Liver (tissue), 3 donors: ENCODE measurements around the gene NPHS2.

Source experiments
- EGR1 ChIP-seq, 2 donors: IDR thresholded peaks; 2 replicates each; pipeline ENCODE4 v1.6.1; 2016 to 2018; ENCODE audit warnings: antibody characterized with exemption in 2 of 2, low read depth in 2 of 2
- FOXA1 ChIP-seq: IDR thresholded peaks from 2 replicates; pipeline ENCODE4 v1.6.1; 2016; ENCODE audit warnings: antibody characterized with exemption
- GABPA ChIP-seq, 2 donors: IDR thresholded peaks in 1 of 2; conservative IDR thresholded peaks in 1 of 2; 2 replicates each; pipeline ENCODE4 v1.6.1; 2016; ENCODE audit warnings: antibody characterized with exemption in 2 of 2, mild to moderate bottlenecking in 1 of 2, moderate library complexity in 1 of 2
- JUND ChIP-seq, 2 donors: IDR thresholded peaks; 2 replicates each; pipeline ENCODE4 v1.6.1; 2016; ENCODE audit warnings: antibody characterized with exemption in 2 of 2
- MAX ChIP-seq: IDR thresholded peaks from 2 replicates; pipeline ENCODE4 v1.6.1; 2016; ENCODE audit warnings: antibody characterized with exemption
- NR2F2 ChIP-seq: IDR thresholded peaks from 2 replicates; pipeline ENCODE4 v1.6.1; 2016; ENCODE audit warnings: antibody characterized with exemption
- RAD21 ChIP-seq, 2 donors: IDR thresholded peaks; 2 replicates each; pipeline ENCODE4 v1.6.1; 2016; ENCODE audit warnings: antibody characterized with exemption in 2 of 2, mild to moderate bottlenecking in 2 of 2
- REST ChIP-seq: IDR thresholded peaks from 2 replicates; pipeline ENCODE4 v1.6.1; 2016; ENCODE audit warnings: antibody characterized with exemption, mild to moderate bottlenecking
- RXRA ChIP-seq, 2 donors: IDR thresholded peaks; 2 replicates each; pipeline ENCODE4 v1.6.1; 2017 to 2018; ENCODE audit warnings: antibody characterized with exemption in 2 of 2, mild to moderate bottlenecking in 1 of 2
- TAF1 ChIP-seq: conservative IDR thresholded peaks from 2 replicates; pipeline ENCODE4 v1.6.1; 2016; ENCODE audit warnings: antibody characterized with exemption, mild to moderate bottlenecking
- YY1 ChIP-seq: IDR thresholded peaks from 2 replicates; pipeline ENCODE4 v1.6.1; 2016; ENCODE audit warnings: antibody characterized with exemption, mild to moderate bottlenecking
- TF ChIP-seq, protein P1 (sequence below): fragments of 150-350 bp; IDR thresholded peaks from 2 replicates; pipeline ENCODE4 v1.5.1; 2017; ENCODE audit warnings: improper control_type of control experiment, low read depth, low read length; ENCODE audit not compliant: missing input control
- TF ChIP-seq, protein P2 (sequence below): IDR thresholded peaks from 2 replicates; pipeline ENCODE4 v1.6.1; 2016; ENCODE audit warnings: antibody characterized with exemption
- TF ChIP-seq, protein P3 (sequence below): IDR thresholded peaks from 2 replicates; pipeline ENCODE4 v1.6.1; 2016; ENCODE audit warnings: antibody characterized with exemption
- donor health status: healthy.
- donor health status: healthy.

- TF ChIP-seq MAX (no peak), JUND (IDR thresholded peaks at IDR 0.05) (no peak), YY1 (no peak), TAF1 (no peak), RAD21 (IDR thresholded peaks at IDR 0.05) (no peak), REST (no peak), EGR1 (IDR thresholded peaks at IDR 0.05; ENCODE audit: low read depth in 2 of 2) (no peak), NR2F2 (no peak), FOXA1 (no peak), RXRA (IDR thresholded peaks at IDR 0.05) (no peak), GABPA (IDR thresholded peaks at IDR 0.05 in 1 of 2, conservative IDR thresholded peaks at IDR 0.05 in 1 of 2) (no peak)
- TF ChIP-seq, protein P1, sequence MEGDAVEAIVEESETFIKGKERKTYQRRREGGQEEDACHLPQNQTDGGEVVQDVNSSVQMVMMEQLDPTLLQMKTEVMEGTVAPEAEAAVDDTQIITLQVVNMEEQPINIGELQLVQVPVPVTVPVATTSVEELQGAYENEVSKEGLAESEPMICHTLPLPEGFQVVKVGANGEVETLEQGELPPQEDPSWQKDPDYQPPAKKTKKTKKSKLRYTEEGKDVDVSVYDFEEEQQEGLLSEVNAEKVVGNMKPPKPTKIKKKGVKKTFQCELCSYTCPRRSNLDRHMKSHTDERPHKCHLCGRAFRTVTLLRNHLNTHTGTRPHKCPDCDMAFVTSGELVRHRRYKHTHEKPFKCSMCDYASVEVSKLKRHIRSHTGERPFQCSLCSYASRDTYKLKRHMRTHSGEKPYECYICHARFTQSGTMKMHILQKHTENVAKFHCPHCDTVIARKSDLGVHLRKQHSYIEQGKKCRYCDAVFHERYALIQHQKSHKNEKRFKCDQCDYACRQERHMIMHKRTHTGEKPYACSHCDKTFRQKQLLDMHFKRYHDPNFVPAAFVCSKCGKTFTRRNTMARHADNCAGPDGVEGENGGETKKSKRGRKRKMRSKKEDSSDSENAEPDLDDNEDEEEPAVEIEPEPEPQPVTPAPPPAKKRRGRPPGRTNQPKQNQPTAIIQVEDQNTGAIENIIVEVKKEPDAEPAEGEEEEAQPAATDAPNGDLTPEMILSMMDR: no peak
- TF ChIP-seq, protein P2, sequence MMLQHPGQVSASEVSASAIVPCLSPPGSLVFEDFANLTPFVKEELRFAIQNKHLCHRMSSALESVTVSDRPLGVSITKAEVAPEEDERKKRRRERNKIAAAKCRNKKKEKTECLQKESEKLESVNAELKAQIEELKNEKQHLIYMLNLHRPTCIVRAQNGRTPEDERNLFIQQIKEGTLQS: no peak
- TF ChIP-seq, protein P3, sequence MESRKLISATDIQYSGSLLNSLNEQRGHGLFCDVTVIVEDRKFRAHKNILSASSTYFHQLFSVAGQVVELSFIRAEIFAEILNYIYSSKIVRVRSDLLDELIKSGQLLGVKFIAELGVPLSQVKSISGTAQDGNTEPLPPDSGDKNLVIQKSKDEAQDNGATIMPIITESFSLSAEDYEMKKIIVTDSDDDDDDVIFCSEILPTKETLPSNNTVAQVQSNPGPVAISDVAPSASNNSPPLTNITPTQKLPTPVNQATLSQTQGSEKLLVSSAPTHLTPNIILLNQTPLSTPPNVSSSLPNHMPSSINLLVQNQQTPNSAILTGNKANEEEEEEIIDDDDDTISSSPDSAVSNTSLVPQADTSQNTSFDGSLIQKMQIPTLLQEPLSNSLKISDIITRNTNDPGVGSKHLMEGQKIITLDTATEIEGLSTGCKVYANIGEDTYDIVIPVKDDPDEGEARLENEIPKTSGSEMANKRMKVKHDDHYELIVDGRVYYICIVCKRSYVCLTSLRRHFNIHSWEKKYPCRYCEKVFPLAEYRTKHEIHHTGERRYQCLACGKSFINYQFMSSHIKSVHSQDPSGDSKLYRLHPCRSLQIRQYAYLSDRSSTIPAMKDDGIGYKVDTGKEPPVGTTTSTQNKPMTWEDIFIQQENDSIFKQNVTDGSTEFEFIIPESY: no peak
Observed at GRCh38 chr1:179598631-179599030, 22.9 kb upstream of the NPHS2 start.
